Stimulated activated CD4-positive, alpha-beta T cell treated with anti-CD3 and anti-CD28 coated beads, Interleukin-12 subunit alpha, Interleukin-12 subunit beta, amount 100 ng/mL, for 48 hours (primary cell): ENCODE measurements around the gene MXRA5.
"Not testable (repeated sequence)": the region's sequence is repeated elsewhere in the genome, so short reads cannot be mapped to it uniquely, and the experiment has no call there.

Experiments
- DNase-seq, 3 donors: peaks; one replicate each; pipeline ENCODE4 v3.0.0-alpha.2; 2020; ENCODE audit warnings: low read depth in 2 of 3, low spot score in 1 of 3

Gene MXRA5, protein sequence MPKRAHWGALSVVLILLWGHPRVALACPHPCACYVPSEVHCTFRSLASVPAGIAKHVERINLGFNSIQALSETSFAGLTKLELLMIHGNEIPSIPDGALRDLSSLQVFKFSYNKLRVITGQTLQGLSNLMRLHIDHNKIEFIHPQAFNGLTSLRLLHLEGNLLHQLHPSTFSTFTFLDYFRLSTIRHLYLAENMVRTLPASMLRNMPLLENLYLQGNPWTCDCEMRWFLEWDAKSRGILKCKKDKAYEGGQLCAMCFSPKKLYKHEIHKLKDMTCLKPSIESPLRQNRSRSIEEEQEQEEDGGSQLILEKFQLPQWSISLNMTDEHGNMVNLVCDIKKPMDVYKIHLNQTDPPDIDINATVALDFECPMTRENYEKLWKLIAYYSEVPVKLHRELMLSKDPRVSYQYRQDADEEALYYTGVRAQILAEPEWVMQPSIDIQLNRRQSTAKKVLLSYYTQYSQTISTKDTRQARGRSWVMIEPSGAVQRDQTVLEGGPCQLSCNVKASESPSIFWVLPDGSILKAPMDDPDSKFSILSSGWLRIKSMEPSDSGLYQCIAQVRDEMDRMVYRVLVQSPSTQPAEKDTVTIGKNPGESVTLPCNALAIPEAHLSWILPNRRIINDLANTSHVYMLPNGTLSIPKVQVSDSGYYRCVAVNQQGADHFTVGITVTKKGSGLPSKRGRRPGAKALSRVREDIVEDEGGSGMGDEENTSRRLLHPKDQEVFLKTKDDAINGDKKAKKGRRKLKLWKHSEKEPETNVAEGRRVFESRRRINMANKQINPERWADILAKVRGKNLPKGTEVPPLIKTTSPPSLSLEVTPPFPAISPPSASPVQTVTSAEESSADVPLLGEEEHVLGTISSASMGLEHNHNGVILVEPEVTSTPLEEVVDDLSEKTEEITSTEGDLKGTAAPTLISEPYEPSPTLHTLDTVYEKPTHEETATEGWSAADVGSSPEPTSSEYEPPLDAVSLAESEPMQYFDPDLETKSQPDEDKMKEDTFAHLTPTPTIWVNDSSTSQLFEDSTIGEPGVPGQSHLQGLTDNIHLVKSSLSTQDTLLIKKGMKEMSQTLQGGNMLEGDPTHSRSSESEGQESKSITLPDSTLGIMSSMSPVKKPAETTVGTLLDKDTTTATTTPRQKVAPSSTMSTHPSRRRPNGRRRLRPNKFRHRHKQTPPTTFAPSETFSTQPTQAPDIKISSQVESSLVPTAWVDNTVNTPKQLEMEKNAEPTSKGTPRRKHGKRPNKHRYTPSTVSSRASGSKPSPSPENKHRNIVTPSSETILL (N-terminal part only)

DNA sequence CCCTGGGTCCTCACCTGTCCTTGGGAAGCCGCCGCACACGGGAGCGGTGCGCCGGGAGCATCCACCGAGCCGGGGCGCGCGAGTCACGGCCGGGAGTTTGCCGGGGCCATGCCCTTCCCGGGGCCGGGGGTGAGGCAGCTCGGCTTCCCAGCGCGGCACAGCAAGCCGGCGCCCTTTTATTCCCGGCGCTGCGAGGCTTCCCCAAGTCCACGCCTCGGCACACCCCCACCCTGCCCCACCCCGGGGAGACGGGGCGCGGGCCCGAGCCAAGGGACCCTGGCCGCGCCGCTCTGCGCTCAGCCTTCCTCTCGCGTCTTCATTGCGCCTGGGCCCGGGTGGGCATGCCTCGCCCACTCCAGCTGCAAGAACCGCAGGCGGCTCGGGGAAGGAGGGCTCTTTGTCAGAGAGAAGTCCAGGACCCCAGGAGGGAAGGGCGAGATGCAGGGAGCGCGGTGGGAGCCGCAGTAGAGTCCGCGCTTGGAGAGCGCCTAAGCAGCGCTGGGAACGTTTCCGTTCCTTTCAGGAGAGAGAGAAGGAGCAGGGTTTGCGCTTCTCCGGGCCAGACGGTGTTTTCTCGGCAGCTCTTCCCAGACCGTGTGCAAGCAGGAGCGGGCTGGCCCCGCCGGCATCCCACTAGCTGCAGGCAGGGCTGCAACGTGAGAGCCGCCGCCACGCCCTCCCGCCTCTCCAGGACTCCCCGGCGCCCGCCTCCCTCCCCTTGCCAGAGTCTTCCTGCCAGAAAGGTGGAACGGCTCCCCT, at the start of gene MXRA5:
Gene MXRA5 (minus strand): TSS at position 152 of the 759 bp plus-strand sequence. CDS start 2,819 bp downstream, outside the sequence.
- no peak for DNase-seq

DNA sequence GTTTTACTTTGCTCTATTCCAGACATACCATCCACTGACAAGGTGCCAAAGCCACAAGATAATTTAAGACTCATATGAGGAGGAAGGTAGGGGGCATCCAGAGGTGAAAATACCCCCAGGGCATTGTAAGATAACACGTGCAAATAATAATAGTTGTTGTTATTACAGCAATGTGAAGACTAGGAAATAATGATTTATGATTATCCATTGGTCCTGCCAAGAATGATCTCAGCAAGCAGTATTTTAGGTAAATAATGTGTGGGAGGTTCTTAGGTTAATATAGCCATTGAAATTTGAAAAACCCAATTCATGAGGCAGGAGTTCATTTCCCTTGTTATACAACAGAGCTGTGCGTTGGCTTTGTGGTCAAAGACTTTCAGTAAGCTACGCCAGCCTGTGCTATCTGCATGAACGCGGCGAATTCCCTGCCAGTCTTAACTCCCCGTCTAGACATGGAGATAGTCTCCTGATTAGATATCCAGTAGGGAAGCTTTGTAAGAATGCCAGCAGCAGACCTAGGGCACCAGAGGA, 47.2 kb upstream of the MXRA5 start:
- DNase-seq: no peak

DNA sequence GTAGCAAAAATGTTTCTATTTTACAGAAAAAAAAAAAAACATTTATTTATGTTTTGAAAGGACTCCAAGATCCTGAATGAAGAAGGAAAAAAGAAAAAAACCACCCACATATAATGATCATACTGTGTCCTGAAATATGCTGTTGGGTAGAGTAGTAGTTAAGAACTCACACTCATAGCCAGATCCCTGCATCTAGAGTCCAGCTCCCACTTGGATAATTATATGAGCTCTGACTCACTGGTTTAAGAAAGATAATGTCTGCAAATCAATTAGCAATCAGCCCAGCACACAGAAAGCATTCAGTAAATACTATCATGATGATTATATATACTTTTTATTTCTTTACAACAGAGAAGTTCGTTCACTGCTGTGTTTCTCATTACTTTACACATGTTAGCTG, 46.7 kb upstream of the MXRA5 start:
- DNase-seq: no peak

DNA sequence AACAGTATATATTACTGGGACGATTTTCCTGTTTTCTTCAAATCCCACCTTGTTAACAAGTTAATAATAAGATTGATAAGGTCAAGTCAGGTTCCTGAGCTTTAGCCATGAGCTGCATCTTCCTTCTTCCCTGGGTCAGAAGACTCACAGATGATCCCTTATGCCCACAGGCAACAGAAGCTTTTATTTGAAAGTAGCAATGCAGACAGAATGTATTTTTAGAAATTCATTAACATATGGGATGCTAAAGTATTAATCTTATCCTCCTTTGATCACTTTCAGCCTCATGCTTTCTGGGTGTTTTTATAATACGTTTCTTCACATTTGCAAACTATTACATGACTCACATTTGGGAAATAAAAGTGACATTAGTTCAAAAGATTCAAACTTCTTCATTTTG, 42.0 kb upstream of the MXRA5 start:
- no peak for DNase-seq

DNA sequence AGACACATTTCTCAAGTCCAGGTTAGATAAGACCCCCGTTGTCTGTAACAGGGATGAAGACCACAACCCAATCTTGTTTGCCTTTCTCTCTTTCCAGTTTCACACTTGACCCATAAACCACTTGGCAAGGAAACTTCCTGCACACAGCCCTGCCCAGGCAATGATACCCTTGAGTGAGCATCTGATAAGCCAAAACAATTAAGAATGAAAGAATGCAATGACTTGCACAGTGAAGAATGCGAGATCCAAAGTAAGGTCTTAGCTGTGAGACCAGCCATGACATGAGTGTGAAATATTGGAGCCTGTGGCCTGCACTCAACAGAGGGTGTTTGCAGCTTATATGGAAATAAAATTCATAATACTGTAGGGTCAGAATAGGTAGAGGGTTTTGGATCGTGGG, 37.9 kb upstream of the MXRA5 start:
- DNase-seq: no peak

DNA sequence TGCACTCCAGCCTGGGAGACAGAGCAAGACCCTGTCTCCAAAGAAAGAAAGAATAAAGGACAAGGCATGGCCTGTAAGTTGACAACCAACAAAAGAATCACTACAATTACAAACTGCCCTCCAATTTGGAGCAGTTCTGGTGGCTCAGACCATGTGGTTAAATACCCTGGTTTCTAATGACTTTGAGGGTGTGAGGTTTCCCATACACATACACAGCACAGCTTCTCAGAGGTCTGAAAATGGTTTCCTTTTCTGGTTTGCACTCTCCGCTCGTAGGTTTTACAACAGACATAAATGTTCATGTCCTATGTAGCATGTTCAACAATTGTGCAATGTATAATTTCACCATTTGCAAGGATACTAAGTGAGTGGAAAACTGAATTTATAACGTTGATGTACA, 34.2 kb upstream of the MXRA5 start:
- no peak for DNase-seq

DNA sequence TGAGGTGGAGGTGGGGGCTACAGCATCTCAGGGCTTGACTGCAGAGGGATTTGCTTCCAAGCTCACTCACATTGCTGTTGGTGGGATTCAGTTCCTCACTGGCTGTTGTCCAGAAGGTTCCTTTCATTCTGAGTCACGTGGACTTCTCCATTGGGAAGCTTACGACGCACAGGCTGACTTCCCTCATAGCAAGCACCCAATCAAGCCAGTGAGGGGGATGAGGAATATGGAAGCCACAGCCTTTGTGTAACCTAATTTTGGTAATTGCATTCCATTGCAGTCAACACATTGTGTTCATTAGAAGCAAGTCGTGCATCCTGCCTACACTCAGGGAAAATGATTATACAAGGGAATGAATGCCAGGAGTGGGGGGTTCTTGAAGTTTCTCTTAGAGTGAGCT, 32.7 kb upstream of the MXRA5 start:
- DNase-seq: no peak

DNA sequence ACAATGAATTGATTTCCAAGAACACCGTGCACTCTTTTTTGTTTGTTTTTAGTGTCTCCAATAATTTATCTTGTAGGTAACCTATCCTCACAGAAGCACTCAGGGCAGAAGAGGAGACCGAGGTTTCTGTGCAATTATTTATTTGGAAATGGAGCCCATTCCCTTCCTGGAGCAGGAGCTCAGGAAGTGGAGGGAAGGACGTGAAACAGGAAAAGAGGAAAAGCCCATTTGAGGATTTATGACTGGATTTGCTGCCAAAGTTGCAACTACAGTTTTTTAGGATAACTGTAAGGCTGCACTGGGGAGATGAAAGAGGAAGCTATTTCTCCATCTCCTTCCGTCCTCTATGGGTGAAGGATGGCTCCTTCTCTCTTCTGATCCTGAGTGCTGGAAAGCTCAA, 31.7 kb upstream of the MXRA5 start:
- DNase-seq: no peak

DNA sequence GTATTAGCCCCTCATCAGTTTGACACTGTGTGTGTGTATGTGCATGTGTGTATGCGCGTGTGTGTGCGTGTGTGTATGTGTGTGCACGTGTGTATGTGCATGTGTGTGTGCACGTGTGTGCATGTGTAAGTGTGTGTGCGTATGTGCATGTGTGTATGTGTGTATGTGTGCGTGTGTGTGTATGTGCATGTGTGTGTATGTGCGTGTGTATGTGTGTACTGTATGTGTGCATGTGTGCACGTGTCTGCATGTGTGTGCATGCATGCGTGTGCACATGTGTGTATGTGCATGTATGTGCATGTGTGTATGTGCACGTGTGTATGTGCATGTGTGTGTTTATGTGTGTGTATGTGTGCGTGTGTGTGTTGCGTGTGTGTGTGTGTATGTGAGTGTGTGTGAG, 31.1 kb upstream of the MXRA5 start:
- no peak for DNase-seq

DNA sequence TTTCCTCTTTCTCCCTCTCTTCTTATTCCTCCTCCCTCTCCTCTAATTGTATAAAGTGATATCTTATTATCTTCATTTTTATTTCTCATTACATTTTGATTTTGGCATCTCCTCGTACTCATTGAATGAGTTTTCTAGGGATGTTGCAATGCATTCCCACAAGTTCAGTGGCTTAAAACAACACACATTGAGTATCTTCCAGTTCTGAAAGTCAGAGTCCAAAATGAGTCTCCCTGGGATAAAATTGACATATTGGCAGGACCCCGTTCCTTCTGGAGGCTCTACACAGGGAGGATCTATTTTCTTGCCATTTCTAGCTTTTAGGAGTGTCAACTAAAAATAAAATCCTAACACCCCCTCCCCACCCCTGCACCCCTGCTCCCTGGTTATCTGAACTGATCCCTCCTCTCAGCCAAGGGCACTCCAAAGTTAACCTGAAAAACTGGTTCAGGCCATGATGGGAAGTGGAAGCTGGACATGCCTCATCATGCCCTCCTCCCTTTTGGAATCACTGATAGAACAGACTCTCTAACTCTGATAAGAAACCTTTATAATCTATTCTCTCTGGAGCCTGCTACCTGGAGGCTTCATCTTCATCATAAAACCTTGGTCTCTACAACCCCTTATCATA, 29.5 kb upstream of the MXRA5 start:
- not testable (repeated sequence) for DNase-seq

DNA sequence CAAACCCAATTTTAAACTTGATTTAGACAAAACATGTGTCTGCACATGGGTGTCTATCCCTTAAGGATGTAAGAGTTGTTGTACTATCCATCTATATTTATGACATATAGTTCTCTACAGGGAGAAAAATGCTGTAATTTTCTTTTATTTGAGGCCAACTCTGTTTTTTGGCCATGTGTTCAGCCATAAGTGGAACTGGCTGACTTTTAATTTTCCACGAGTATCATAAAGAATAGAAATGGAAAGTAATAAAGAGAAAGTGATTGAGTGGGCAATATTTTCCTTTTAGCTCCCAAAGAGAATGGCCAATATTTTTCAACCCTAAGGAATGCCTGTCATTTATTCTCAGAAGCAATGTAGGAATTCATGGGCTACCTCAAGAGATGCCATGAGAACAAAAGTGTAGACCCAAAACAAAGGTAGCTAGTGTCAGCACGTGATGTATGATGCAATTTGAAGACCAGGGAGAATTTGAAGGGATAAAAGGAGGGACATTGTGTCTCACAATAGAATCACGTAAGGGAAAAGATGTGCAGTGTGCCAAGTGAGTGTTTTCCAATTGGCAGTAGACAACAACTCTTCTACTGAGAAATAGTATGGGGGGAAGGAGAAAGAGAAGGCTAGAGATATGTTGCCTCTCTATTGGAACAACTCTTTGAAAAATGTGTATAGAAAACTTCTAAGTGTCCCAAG, 27.8 kb upstream of the MXRA5 start:
- no peak for DNase-seq

DNA sequence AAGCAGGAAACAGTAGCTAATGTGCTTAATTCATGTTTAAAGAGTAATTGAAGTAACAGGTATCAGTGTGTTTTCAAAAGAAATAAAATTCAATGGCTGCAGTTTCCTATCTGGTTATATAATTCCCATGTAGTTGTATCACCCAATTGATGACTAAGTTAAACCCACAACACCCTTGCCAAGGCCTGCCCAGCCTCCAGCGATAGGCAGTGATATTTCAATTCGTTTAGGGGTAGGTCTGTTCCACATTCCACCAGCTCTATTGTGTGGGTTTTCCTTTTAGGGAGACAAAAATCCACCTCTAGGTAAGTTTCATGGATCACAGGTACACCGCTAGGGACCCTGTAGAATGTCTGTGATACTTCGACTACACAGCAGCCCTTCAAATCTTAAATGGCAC, 24.7 kb upstream of the MXRA5 start:
- DNase-seq: no peak

DNA sequence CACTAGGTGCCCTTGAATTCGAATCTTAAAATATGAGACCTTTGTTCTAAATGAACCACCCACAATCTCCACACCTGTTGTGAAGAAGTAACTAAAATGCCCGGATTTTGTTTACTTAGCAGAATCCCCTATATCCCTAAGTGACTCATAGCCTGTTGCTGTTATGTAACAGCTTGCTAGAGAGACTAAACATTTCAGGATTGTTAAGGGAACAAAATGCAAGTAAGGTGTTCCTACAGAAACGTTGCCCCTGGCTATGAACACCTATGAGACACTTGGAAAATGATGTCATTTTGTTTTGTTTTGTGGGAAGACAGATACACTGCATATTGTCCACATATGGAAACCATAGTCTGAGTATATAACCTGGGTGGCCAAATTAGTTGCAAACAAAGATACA, 24.2 kb upstream of the MXRA5 start:
- no peak for DNase-seq

DNA sequence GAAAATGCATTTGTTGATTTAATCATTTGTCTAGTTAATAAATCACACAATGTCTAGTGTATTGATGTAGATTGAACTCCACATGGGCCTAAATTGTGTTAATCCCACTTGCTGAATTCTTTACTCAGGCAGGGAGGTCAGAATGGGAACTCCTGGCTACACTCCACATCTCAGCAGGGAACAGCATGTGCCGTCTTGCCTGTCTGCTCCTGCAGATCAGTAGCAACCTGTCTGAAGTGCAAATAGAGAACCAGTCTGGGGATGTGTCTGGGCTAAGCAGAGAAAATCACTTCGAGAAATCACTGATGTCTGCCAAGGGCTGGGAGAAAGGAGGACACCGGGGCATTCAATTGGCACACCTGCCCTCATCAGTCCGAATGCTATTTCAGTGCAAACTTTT, 16.5 kb upstream of the MXRA5 start:
- no peak for DNase-seq

DNA sequence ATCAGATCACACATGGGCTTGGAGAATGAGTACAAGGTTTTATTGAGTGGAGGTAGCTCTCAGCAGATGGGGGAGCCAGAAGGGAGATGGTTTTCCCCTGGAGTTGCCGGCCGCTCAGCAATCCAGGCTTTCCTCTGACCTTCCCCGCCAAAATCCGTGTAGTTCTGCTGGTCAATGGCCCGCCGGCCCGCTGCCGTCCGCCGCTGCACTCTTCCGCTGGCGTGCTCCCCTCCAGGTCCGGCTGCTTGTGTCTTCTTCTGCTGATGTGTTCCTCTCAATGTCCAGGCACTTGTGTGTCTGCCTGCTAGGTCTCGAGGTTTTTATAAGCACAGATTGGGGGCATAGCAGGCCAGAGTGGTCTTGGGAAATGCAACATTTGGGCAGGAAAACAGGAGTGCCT, 14.4 kb upstream of the MXRA5 start:
- no peak for DNase-seq

DNA sequence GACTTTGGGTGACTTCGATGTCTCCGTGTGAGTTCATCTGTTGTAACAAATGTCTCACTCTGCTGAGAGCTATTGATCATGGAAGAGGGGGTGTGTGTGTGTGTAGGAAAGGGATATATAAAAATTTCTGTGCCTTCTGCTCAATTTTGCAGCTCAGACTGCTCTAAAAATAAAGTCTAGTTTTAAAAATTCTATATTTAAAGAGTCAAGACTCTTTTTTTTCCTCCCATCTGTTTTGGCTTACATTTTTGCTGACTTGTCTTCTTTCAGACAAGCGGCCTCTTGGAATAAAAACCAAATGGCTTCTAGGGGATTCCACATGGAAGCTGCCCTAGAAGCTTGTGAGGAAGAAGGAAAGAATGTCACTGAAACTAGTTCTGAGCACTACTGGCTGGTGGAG, 6.3 kb upstream of the MXRA5 start:
- not testable (repeated sequence) for DNase-seq

DNA sequence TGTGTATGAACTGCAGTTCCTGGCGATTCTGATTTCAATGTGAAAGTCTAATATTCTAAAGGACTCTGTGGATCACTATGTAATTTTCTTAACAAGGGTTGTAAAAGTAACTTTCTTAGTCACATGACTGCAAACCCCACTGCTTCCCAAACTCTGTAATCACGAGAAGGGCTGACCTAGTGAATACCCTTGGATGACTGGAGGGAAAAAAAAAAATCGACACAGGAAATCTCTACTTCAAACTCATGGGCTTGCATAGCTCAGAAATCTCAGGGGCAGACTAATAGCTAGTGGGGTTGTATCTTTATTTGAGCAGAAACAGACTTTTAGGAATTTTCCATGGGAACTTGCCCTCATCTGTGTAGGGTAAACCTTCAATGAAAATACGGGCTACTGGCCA, 4.8 kb upstream of the MXRA5 start:
- DNase-seq: no peak

DNA sequence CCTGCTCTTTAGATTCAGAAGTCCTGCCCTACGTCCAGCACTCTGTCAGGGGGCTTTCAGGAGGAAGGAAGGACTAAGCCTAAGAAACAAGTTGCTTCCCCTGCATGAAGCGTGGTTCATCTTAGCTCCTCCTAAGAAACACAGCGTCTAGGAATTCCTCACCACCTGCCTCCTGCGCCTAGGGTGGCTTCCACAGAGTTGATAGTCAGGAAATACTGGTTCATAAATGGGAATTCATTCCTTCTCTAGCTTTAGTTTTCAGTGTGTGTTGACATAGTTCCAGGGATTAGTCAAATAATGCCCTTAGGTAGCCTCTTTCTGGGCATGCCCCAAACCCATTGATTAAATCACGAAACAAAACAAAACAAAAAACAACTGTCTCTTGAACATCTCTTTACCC, 1.7 kb upstream of the MXRA5 start:
- no peak for DNase-seq
